Spleen (tissue), 7 donors: ENCODE data around the gene PLEKHH1.

Source experiments
- CTCF ChIP-seq, 11 experiments: fragments of 200-600 bp in 7 of 11; fragments of 450-650 bp in 4 of 11; sonication (generic) in 4 of 11; IDR thresholded peaks in 8 of 11; conservative IDR thresholded peaks in 3 of 11; 1 replicate in 7 of 11; 2 replicates in 4 of 11; pipeline versions ENCODE4 v1.4.0 to v1.8.0; 2016 to 2021; ENCODE audit warnings: antibody characterized with exemption in 11 of 11, inconsistent platforms in 4 of 11, mild to moderate bottlenecking in 1 of 11
- POLR2A ChIP-seq, 3 donors: fragments of 450-650 bp; IDR thresholded peaks; one replicate each; pipeline ENCODE4 v1.5.1; 2017; ENCODE audit warnings: antibody characterized with exemption in 3 of 3, mild to moderate bottlenecking in 1 of 3
- POLR2AphosphoS5 ChIP-seq, 3 donors: sonication (generic); formaldehyde crosslinking; IDR thresholded peaks; one replicate each; pipeline ENCODE4 v1.5.1; 2017; ENCODE audit warnings: antibody characterized with exemption in 3 of 3
- donor health status: DM: no; HTN: no; CAD: no; lungs with moderate emphysema.
- donor health status: DM: no; HTN: no; CAD: no.
- donor health status: DM: no; HTN: no; CAD: no.

DNA sequence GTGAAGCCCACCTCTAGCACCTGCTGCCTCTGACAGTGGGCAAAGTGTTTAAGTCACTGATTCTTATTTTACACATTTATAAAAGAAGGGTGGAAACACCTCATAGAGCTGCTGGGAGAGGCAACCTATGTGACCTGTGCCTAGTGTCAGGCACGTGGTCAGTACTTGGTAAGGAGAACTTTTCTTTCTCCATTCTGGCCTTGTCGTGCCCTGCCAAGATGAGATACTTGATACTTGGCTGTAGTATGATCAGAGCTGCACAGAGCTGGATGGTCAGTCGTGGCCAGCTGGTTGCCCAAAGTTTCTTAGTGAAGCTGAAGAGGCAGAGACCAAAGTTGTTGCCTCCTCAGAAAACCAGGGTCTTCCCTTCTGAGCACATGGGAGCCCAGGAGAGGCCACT, 24.6 kb downstream of the PLEKHH1 start:
- TF ChIP-seq CTCF (IDR thresholded peaks at IDR 0.05 in 8 of 11, conservative IDR thresholded peaks at IDR 0.05 in 3 of 11), result no peak
- no peak for TF ChIP-seq POLR2A (IDR thresholded peaks at IDR 0.05)
- TF ChIP-seq POLR2AphosphoS5 (IDR thresholded peaks at IDR 0.05), result no peak
